Liver (tissue), 9 donors: ENCODE measurements around the gene ZSCAN12. TPM values are rescaled to one million over a fixed set of nuclear protein-coding genes. Genes with fewer than 3 reads are reported as not detected.

ENCODE experiments used
- DNase-seq: peaks from one replicate; pipeline ENCODE4 v3.0.0-alpha.2; 2017; ENCODE audit warnings: low spot score
- H3K27ac ChIP-seq, 2 donors: one replicate each; pipeline ENCODE4 v1.7.0; 2013; ENCODE audit warnings: inconsistent platforms in 2 of 2, low read length in 2 of 2, control low read depth in 1 of 2, low read depth in 1 of 2, mild to moderate bottlenecking in 1 of 2
- H3K27me3 ChIP-seq, 4 donors: one replicate each; pipeline versions ENCODE4 v1.6.1 to v1.7.0; 2013; ENCODE audit warnings: low read length in 3 of 4, inconsistent platforms in 1 of 4, mild to moderate bottlenecking in 1 of 4, moderate library complexity in 1 of 4; ENCODE audit not compliant: control insufficient read depth in 4 of 4, insufficient read depth in 4 of 4
- H3K36me3 ChIP-seq, 4 donors: one replicate each; pipeline versions ENCODE4 v1.6.1 to v1.7.0; 2013; ENCODE audit warnings: low read length in 3 of 4, mild to moderate bottlenecking in 3 of 4, low read depth in 1 of 4, moderate library complexity in 1 of 4; ENCODE audit not compliant: control insufficient read depth in 4 of 4, insufficient read depth in 3 of 4
- H3K4me1 ChIP-seq, 4 donors: one replicate each; pipeline versions ENCODE4 v1.6.1 to v1.7.0; 2013; ENCODE audit warnings: low read length in 3 of 4, mild to moderate bottlenecking in 3 of 4, moderate library complexity in 1 of 4; ENCODE audit not compliant: control insufficient read depth in 4 of 4, insufficient read depth in 4 of 4
- H3K4me3 ChIP-seq, 3 donors: one replicate each; pipeline versions ENCODE4 v1.6.1 to v1.7.0; 2013; ENCODE audit warnings: low read length in 3 of 3, control low read depth in 1 of 3, low read depth in 1 of 3, mild to moderate bottlenecking in 1 of 3
- H3K9ac ChIP-seq, 2 donors: one replicate each; pipeline ENCODE4 v1.7.0; 2013; ENCODE audit warnings: low read length in 2 of 2, mild to moderate bottlenecking in 2 of 2, moderate library complexity in 2 of 2, control low read depth in 1 of 2, low read depth in 1 of 2
- H3K9me3 ChIP-seq, 4 donors: one replicate each; pipeline versions ENCODE4 v1.6.1 to v1.7.0; 2013; ENCODE audit warnings: low read length in 3 of 4; ENCODE audit not compliant: control insufficient read depth in 4 of 4
- ATF3 ChIP-seq: IDR thresholded peaks from 2 replicates; pipeline ENCODE4 v1.6.1; 2016; ENCODE audit warnings: antibody characterized with exemption
- EGR1 ChIP-seq, 2 donors: IDR thresholded peaks; 2 replicates each; pipeline ENCODE4 v1.6.1; 2016 to 2018; ENCODE audit warnings: antibody characterized with exemption in 2 of 2, low read depth in 2 of 2
- FOXA1 ChIP-seq: IDR thresholded peaks from 2 replicates; pipeline ENCODE4 v1.6.1; 2016; ENCODE audit warnings: antibody characterized with exemption
- FOXA2 ChIP-seq: IDR thresholded peaks from 2 replicates; pipeline ENCODE4 v1.6.1; 2016; ENCODE audit warnings: antibody characterized with exemption
- GABPA ChIP-seq, 2 donors: IDR thresholded peaks in 1 of 2; conservative IDR thresholded peaks in 1 of 2; 2 replicates each; pipeline ENCODE4 v1.6.1; 2016; ENCODE audit warnings: antibody characterized with exemption in 2 of 2, mild to moderate bottlenecking in 1 of 2, moderate library complexity in 1 of 2
- HNF4A ChIP-seq, 2 donors: conservative IDR thresholded peaks; 2 replicates each; pipeline ENCODE4 v1.6.1; 2016; ENCODE audit warnings: antibody characterized with exemption in 2 of 2, mild to moderate bottlenecking in 2 of 2
- HNF4G ChIP-seq: IDR thresholded peaks from 2 replicates; pipeline ENCODE4 v1.6.1; 2016; ENCODE audit warnings: antibody characterized with exemption
- JUND ChIP-seq, 2 donors: IDR thresholded peaks; 2 replicates each; pipeline ENCODE4 v1.6.1; 2016; ENCODE audit warnings: antibody characterized with exemption in 2 of 2
- MAX ChIP-seq: IDR thresholded peaks from 2 replicates; pipeline ENCODE4 v1.6.1; 2016; ENCODE audit warnings: antibody characterized with exemption
- NR2F2 ChIP-seq: IDR thresholded peaks from 2 replicates; pipeline ENCODE4 v1.6.1; 2016; ENCODE audit warnings: antibody characterized with exemption
- REST ChIP-seq: IDR thresholded peaks from 2 replicates; pipeline ENCODE4 v1.6.1; 2016; ENCODE audit warnings: antibody characterized with exemption, mild to moderate bottlenecking
- RXRA ChIP-seq, 2 donors: IDR thresholded peaks; 2 replicates each; pipeline ENCODE4 v1.6.1; 2017 to 2018; ENCODE audit warnings: antibody characterized with exemption in 2 of 2, mild to moderate bottlenecking in 1 of 2
- YY1 ChIP-seq: IDR thresholded peaks from 2 replicates; pipeline ENCODE4 v1.6.1; 2016; ENCODE audit warnings: antibody characterized with exemption, mild to moderate bottlenecking
- ZBTB33 ChIP-seq: IDR thresholded peaks from 2 replicates; pipeline ENCODE4 v1.6.1; 2016; ENCODE audit warnings: antibody characterized with exemption
- WGBS: extraction: QIAGEN DNeasy Blood & Tissue Kit; methylation state at CpG from one replicate; pipeline ENCODE4 v1.1.7; 2013; 5-methylcytosine and 5-hydroxymethylcytosine counted together
- polyA plus RNA-seq, 2 donors: library from polyadenylated mRNA; stranded (reverse) in 1 of 2; unstranded in 1 of 2; fragments of 200-250 nt in 1 of 2; fragments of >200 nt in 1 of 2; fragmentation: Nextera tagmentation in 1 of 2; extraction: Ambion mirVana in 1 of 2; gene quantifications; one replicate each; pipeline versions ENCODE4 v1.2.1 to v1.2.3, GENCODE V29; 2013 to 2015
- total RNA-seq, 2 donors: library from RNA; depleted of rRNA; stranded (reverse); fragments of >200 nt; gene quantifications; one replicate each; pipeline ENCODE4 v1.2.3, GENCODE V29; 2014
- donor health status: healthy.
- donor health status: healthy.
- donor health status: healthy.
- donor health status: healthy.
- donor health status: healthy.

Gene ZSCAN12
- total and polyA plus RNA-seq, 4 donors: 0.46 to 3.9 (median 2.0) TPM

GRCh38 chr6:28354688-28355554 lies 44.6 kb downstream of the ZSCAN12 start:
- 57% methylated on average over 10 of the region's 10 CpGs for WGBS

GRCh38 chr6:28353981-28354676 lies 45.4 kb downstream of the ZSCAN12 start:
- WGBS: 84% methylated on average over 11 of the region's 11 CpGs
- Histone ChIP-seq H3K9ac (no peak overlapping the region), H3K4me1 (peaks cover 4 to 36% (median 27%) of the 10 kb centered on the region in 4 donors), H3K4me3 (no peak overlapping the region), H3K27me3 (no peaks in the 10 kb centered on the region), H3K9me3 (no peaks in the 10 kb centered on the region), H3K27ac (peak overlapping the region in 1 of 2 donors; percentile 8), H3K36me3 (no peaks in the 10 kb centered on the region)
- TF ChIP-seq YY1 (no peak), EGR1 (IDR thresholded peaks at IDR 0.05; ENCODE audit: low read depth in 2 of 2) (no peak), GABPA (IDR thresholded peaks at IDR 0.05 in 1 of 2, conservative IDR thresholded peaks at IDR 0.05 in 1 of 2) (no peak), REST (no peak), ZBTB33 (no peak), JUND (IDR thresholded peaks at IDR 0.05) (no peak)
- no peak for DNase-seq

More at GRCh38 chr6:28354688-28355554, 44.6 kb downstream of the ZSCAN12 start:
- H3K27ac ChIP-seq: peak overlapping the region; percentile 83 to 92
- no peaks in the 10 kb centered on the region for H3K36me3 ChIP-seq
- H3K9me3 ChIP-seq: no peaks in the 10 kb centered on the region
- no peak for DNase-seq
- peak overlapping the region; percentile 67 to 71 (median 69) for H3K4me3 ChIP-seq
- H3K27me3 ChIP-seq: no peaks in the 10 kb centered on the region
- H3K9ac ChIP-seq: peak overlapping the region; percentile 66 to 91
- H3K4me1 ChIP-seq: peaks cover 4 to 36% (median 27%) of the 10 kb centered on the region in 4 donors
- TF ChIP-seq FOXA2 (no peak), HNF4A (conservative IDR thresholded peaks at IDR 0.05) (peak in 1 of 2 donors; percentile 2)

- Histone ChIP-seq H3K9ac (no peak overlapping the region), H3K4me3 (no peak overlapping the region), H3K9me3 (no peaks in the 10 kb centered on the region), H3K27me3 (no peaks in the 10 kb centered on the region), H3K4me1 (peaks cover 4 to 36% (median 27%) of the 10 kb centered on the region in 4 donors), H3K36me3 (no peaks in the 10 kb centered on the region), H3K27ac (peak overlapping the region in 1 of 2 donors; percentile 8)
- WGBS: 90% methylated on average over 3 of the region's 3 CpGs
- no peak for DNase-seq
- TF ChIP-seq MAX: no peak
- TF ChIP-seq FOXA2: no peak
- TF ChIP-seq ATF3: no peak
- TF ChIP-seq HNF4G: no peak
- TF ChIP-seq JUND (IDR thresholded peaks at IDR 0.05): no peak
- TF ChIP-seq ZBTB33: no peak
- no peak for TF ChIP-seq NR2F2
- no peak for TF ChIP-seq RXRA (IDR thresholded peaks at IDR 0.05)
- TF ChIP-seq FOXA1: no peak
Observed at GRCh38 chr6:28353356-28353755, 46.2 kb downstream of the ZSCAN12 start.
